Activated T-cell treated with anti-CD3 and anti-CD28 coated beads for 48 hours (primary cell): ENCODE measurements around the gene SUFU.

Experiments
- DNase-seq: peaks from one replicate; pipeline ENCODE4 v3.0.0-alpha.2; 2020; ENCODE audit warnings: low read depth

The SUFU gene

GRCh38 chr10:102596506-102596971, 92.8 kb downstream of the SUFU start:
- DNase-seq = no peak

- DNase-seq = no peak
These were observed 93.6 kb downstream of the SUFU start for GRCh38 chr10:102597131-102597991.

- DNase-seq = no peak
These were observed 94.5 kb downstream of the SUFU start for GRCh38 chr10:102598243-102598642.

- no peak for DNase-seq
These were observed 96.0 kb downstream of the SUFU start for GRCh38 chr10:102599565-102600327.

- no peak for DNase-seq
These were observed 97.0 kb downstream of the SUFU start for GRCh38 chr10:102600816-102601215.

GRCh38 chr10:102601639-102602038, 97.9 kb downstream of the SUFU start:
- no peak for DNase-seq

GRCh38 chr10:102602272-102603045, 98.7 kb downstream of the SUFU start:
- DNase-seq = no peak

- no peak for DNase-seq
These were observed 100.2 kb downstream of the SUFU start for GRCh38 chr10:102603946-102604345.

GRCh38 chr10:102604439-102604841, 100.7 kb downstream of the SUFU start:
- DNase-seq = no peak

- DNase-seq = no peak
These were observed 101.9 kb downstream of the SUFU start for GRCh38 chr10:102605712-102606111.

- DNase-seq = no peak
These were observed 104.7 kb downstream of the SUFU start for GRCh38 chr10:102608487-102608886.

GRCh38 chr10:102610441-102610887, 106.7 kb downstream of the SUFU start:
- no peak for DNase-seq

GRCh38 chr10:102611514-102612087, 107.8 kb downstream of the SUFU start:
- DNase-seq = no peak

- peak; percentile 40 for DNase-seq
These were observed 109.1 kb downstream of the SUFU start for GRCh38 chr10:102612964-102613275.

- DNase-seq = no peak
These were observed 109.5 kb downstream of the SUFU start for GRCh38 chr10:102613286-102613685.

- no peak for DNase-seq
These were observed 110.0 kb downstream of the SUFU start for GRCh38 chr10:102613785-102614184.

- no peak for DNase-seq
These were observed 111.1 kb downstream of the SUFU start for GRCh38 chr10:102614888-102615287.

GRCh38 chr10:102615361-102615760, 111.6 kb downstream of the SUFU start:
- peak; percentile 20 for DNase-seq

GRCh38 chr10:102616066-102616770, 112.4 kb downstream of the SUFU start:
- DNase-seq = no peak

- DNase-seq = no peak
These were observed 113.3 kb downstream of the SUFU start for GRCh38 chr10:102617041-102617440.

- DNase-seq = no peak
These were observed 114.0 kb downstream of the SUFU start for GRCh38 chr10:102617816-102618215.
